H1 (cell line): ENCODE data around the gene CMIP. TPM values are rescaled to one million over a fixed set of nuclear protein-coding genes. Genes with fewer than 3 reads are reported as not detected.

Experiments
- CTCF ChIA-PET: fragments of 300-600 bp; sonication (Branson Sonifier 250); formaldehyde crosslinking; loops from one replicate; lab custom pipeline; 2021; ENCODE audit not compliant: partially characterized antibody; lab: Charles Lee
- POLR2A ChIA-PET: fragments of 300-600 bp; sonication (Branson Sonifier 250); formaldehyde crosslinking; loops from one replicate; lab custom pipeline; 2021; ENCODE audit warnings: inconsistent platforms; ENCODE audit not compliant: partially characterized antibody; lab: Charles Lee
- DNase-seq, 2 experiments: peaks; one replicate each; pipeline versions ENCODE4 v3.0.0 to v3.0.0-alpha.2; 2010 to 2022; ENCODE audit warnings: low spot score in 2 of 2, low read depth in 1 of 2, mixed read lengths in 1 of 2
- FAIRE-seq: peaks from 2 replicates; lab custom pipeline; 2011; peaks lifted over from hg19 to GRCh38; lab: Jason Lieb, UNC
- H2AFZ ChIP-seq: 2 replicates; pipeline ENCODE4 v1.8.1; 2012; ENCODE audit warnings: low read length, inconsistent platforms
- H2AK5ac ChIP-seq: 2 replicates; pipeline ENCODE4 v1.6.1; 2013; ENCODE audit warnings: low read depth, low read length
- H2BK120ac ChIP-seq: replicated peaks from 2 replicates; pipeline ENCODE3; 2013; ENCODE audit warnings: low read depth, low read length, inconsistent platforms
- H2BK12ac ChIP-seq: 2 replicates; pipeline ENCODE4 v1.6.1; 2013; ENCODE audit warnings: low read depth, low read length
- H2BK15ac ChIP-seq: 2 replicates; pipeline ENCODE4 v1.6.1; 2013; ENCODE audit warnings: low read length
- H2BK20ac ChIP-seq: 2 replicates; pipeline ENCODE4 v1.6.1; 2013; ENCODE audit warnings: low read length
- H2BK5ac ChIP-seq: 2 replicates; pipeline ENCODE4 v1.6.1; 2013; ENCODE audit warnings: low read depth, low read length
- H3K14ac ChIP-seq: 2 replicates; pipeline ENCODE4 v1.6.1; 2013; ENCODE audit warnings: inconsistent platforms; ENCODE audit not compliant: insufficient read length
- H3K18ac ChIP-seq: 2 replicates; pipeline ENCODE4 v1.6.1; 2013; ENCODE audit warnings: low read length; ENCODE audit errors: extremely low read depth
- H3K23ac ChIP-seq: 2 replicates; pipeline ENCODE4 v1.6.1; 2013; ENCODE audit warnings: inconsistent platforms; ENCODE audit not compliant: insufficient read length
- H3K23me2 ChIP-seq: 2 replicates; pipeline ENCODE4 v1.6.1; 2013; ENCODE audit warnings: low read depth, low read length
- H3K27ac ChIP-seq: 2 replicates; pipeline ENCODE4 v1.6.1; 2011; ENCODE audit warnings: low read depth, low read length, inconsistent platforms
- H3K27me3 ChIP-seq, 4 experiments: replicated peaks in 1 of 4; 1 replicate in 1 of 4; 2 replicates in 3 of 4; pipeline versions ENCODE4 v1.6.1 to v1.8.1; 2011 to 2013; ENCODE audit warnings: low read length in 3 of 4, mild to moderate bottlenecking in 3 of 4, inconsistent platforms in 2 of 4, mixed read lengths in 2 of 4, moderate library complexity in 1 of 4; ENCODE audit not compliant: control insufficient read depth in 3 of 4, insufficient read depth in 3 of 4; ENCODE audit errors: extremely low read depth in 1 of 4
- H3K36me3 ChIP-seq, 4 experiments: 2 replicates each; pipeline versions ENCODE4 v1.6.1 to v1.8.1; 2011 to 2013; ENCODE audit warnings: mild to moderate bottlenecking in 4 of 4, low read length in 3 of 4, moderate library complexity in 2 of 4, control low read depth in 1 of 4, inconsistent platforms in 1 of 4; ENCODE audit not compliant: insufficient read depth in 4 of 4, control insufficient read depth in 2 of 4
- H3K4ac ChIP-seq: replicated peaks from 2 replicates; pipeline ENCODE3; 2013; ENCODE audit warnings: low read length, low read depth, mixed read lengths, inconsistent platforms; ENCODE audit not compliant: insufficient read length
- H3K4me1 ChIP-seq, 4 experiments: replicated peaks in 1 of 4; 1 replicate in 1 of 4; 2 replicates in 3 of 4; pipeline versions ENCODE4 v1.6.1 to v1.8.1; 2011 to 2013; ENCODE audit warnings: low read length in 3 of 4, inconsistent platforms in 2 of 4, mixed read lengths in 1 of 4; ENCODE audit not compliant: insufficient read depth in 4 of 4, control insufficient read depth in 3 of 4
- H3K4me2 ChIP-seq, 2 experiments: 2 replicates each; pipeline versions ENCODE4 v1.6.1 to v1.8.1; 2011 to 2013; ENCODE audit warnings: low read depth in 2 of 2, low read length in 2 of 2, control low read depth in 1 of 2, inconsistent platforms in 1 of 2, mild to moderate bottlenecking in 1 of 2; ENCODE audit not compliant: insufficient read depth in 1 of 2
- H3K4me3 ChIP-seq, 4 experiments: fragments of 200-600, 300-600 bp in 1 of 4; sonication (generic), shearing (Covaris generic), sonication (Bioruptor Twin) in 1 of 4; 2 replicates each; pipeline versions ENCODE4 v1.5.1 to v1.8.1; 2011 to 2016; ENCODE audit warnings: low read length in 4 of 4, low read depth in 3 of 4, control low read depth in 2 of 4, inconsistent platforms in 2 of 4, mild to moderate bottlenecking in 2 of 4, mixed read lengths in 1 of 4, moderate library complexity in 1 of 4; ENCODE audit not compliant: insufficient read depth in 2 of 4; ENCODE audit errors: extremely low read depth in 1 of 4
- H3K56ac ChIP-seq: replicated peaks from 2 replicates; pipeline ENCODE3; 2013; ENCODE audit warnings: low read depth, mild to moderate bottlenecking, mixed read lengths, low read length, inconsistent platforms; ENCODE audit not compliant: insufficient read length
- H3K79me1 ChIP-seq: 2 replicates; pipeline ENCODE4 v1.6.1; 2013; ENCODE audit warnings: low read depth, low read length, control low read depth
- H3K79me2 ChIP-seq, 2 experiments: 2 replicates each; pipeline versions ENCODE4 v1.6.1 to v1.8.1; 2012 to 2013; ENCODE audit warnings: low read length in 2 of 2, mild to moderate bottlenecking in 2 of 2, inconsistent platforms in 1 of 2; ENCODE audit not compliant: insufficient read depth in 2 of 2, control insufficient read depth in 1 of 2
- H3K9ac ChIP-seq, 4 experiments: replicated peaks in 1 of 4; 1 replicate in 1 of 4; 2 replicates in 3 of 4; pipeline versions ENCODE4 v1.6.1 to v1.8.1; 2011 to 2013; ENCODE audit warnings: low read depth in 3 of 4, low read length in 3 of 4, control low read depth in 2 of 4, mild to moderate bottlenecking in 2 of 4, moderate library complexity in 2 of 4, inconsistent platforms in 1 of 4; ENCODE audit errors: extremely low read depth in 1 of 4
- H3K9me3 ChIP-seq, 2 experiments: 2 replicates each; pipeline versions ENCODE4 v1.6.1 to v1.8.1; 2012 to 2013; ENCODE audit warnings: mild to moderate bottlenecking in 2 of 2, moderate library complexity in 2 of 2, control low read depth in 1 of 2, inconsistent platforms in 1 of 2, low read depth in 1 of 2, low read length in 1 of 2, mixed read lengths in 1 of 2; ENCODE audit not compliant: insufficient read depth in 2 of 2
- H4K20me1 ChIP-seq, 2 experiments: replicated peaks in 1 of 2; 2 replicates each; pipeline versions ENCODE3 to v1.8.1; 2011 to 2013; ENCODE audit warnings: inconsistent platforms in 2 of 2, low read length in 2 of 2, mild to moderate bottlenecking in 1 of 2; ENCODE audit not compliant: insufficient read depth in 2 of 2, control insufficient read depth in 1 of 2
- H4K5ac ChIP-seq: 2 replicates; pipeline ENCODE4 v1.6.1; 2013; ENCODE audit warnings: low read length, low read depth, mixed read lengths, inconsistent platforms; ENCODE audit not compliant: insufficient read length
- H4K8ac ChIP-seq: 2 replicates; pipeline ENCODE4 v1.8.0; 2013; ENCODE audit warnings: mild to moderate bottlenecking, moderate library complexity, low read length, inconsistent platforms; ENCODE audit not compliant: insufficient read depth; ENCODE audit errors: extremely low read depth
- H4K91ac ChIP-seq: replicated peaks from 2 replicates; pipeline ENCODE3; 2013; ENCODE audit warnings: low read length, mixed read lengths, inconsistent platforms; ENCODE audit not compliant: insufficient read length
- CBX8 ChIP-seq: fragments of 300-800, 300-1000 bp; sonication (generic); IDR thresholded peaks from 2 replicates; pipeline ENCODE4 v1.7.1; 2016; ENCODE audit warnings: low read depth, low read length, borderline replicate concordance
- CTCF ChIP-seq, 3 experiments: IDR thresholded peaks; 1 replicate in 2 of 3; 2 replicates in 1 of 3; pipeline versions ENCODE4 v1.5.1 to v1.6.1; 2011; ENCODE audit warnings: low read length in 3 of 3, mild to moderate bottlenecking in 3 of 3, inconsistent platforms in 2 of 3, low read depth in 1 of 3, moderate library complexity in 1 of 3; ENCODE audit not compliant: insufficient read depth in 1 of 3; ENCODE audit errors: control extremely low read depth in 1 of 3
- EGR1 ChIP-seq: IDR thresholded peaks from 2 replicates; pipeline ENCODE4 v1.6.1; 2011; ENCODE audit warnings: low read depth, low read length, borderline replicate concordance
- SAP30 ChIP-seq: fragments of 300-600 bp; sonication (generic); IDR thresholded peaks from 2 replicates; pipeline ENCODE4 v1.7.1; 2012; ENCODE audit warnings: low read length, moderate library complexity, mild to moderate bottlenecking, inconsistent platforms; ENCODE audit not compliant: insufficient read depth, insufficient replicate concordance
- SRF ChIP-seq: IDR thresholded peaks from 2 replicates; pipeline ENCODE4 v1.6.1; 2011; ENCODE audit warnings: mild to moderate bottlenecking, low read depth, low read length, moderate library complexity
- WGBS, 2 experiments: shearing (Covaris generic) in 1 of 2; methylation state at CpG; one replicate each; pipeline versions ENCODE4 v1.1.6 to v1.1.7; 2013 to 2015; ENCODE audit warnings: low lambda C conversion rate in 2 of 2, mixed read lengths in 2 of 2, inconsistent platforms in 1 of 2, low coverage in 1 of 2, missing lambda C conversion rate in 1 of 2; ENCODE audit not compliant: insufficient replicate concordance in 2 of 2, insufficient coverage in 1 of 2, insufficient read length in 1 of 2; ENCODE audit errors: extremely low coverage in 1 of 2, missing lambda C conversion rate in 1 of 2; 5-methylcytosine and 5-hydroxymethylcytosine counted together
- polyA plus RNA-seq, 7 experiments: library from polyadenylated mRNA; depleted of rRNA in 3 of 7; stranded (reverse) in 5 of 7; unstranded in 2 of 7; fragments of >200 nt in 5 of 7; fragments of 200-250 nt in 2 of 7; gene quantifications; 1 replicate in 5 of 7; 2 replicates in 1 of 7; 4 replicates in 1 of 7; pipeline versions ENCODE4 v1.2.1 to v1.2.3, GENCODE V29; 2011 to 2013; ENCODE audit warnings: missing spikeins in 2 of 7, mixed read lengths in 2 of 7
- total RNA-seq: library from RNA; stranded (reverse); fragmentation: NEBNext Ultra II Directional; extraction: Animal tissue kit (Norgen Biotek cat#: 25700); gene quantifications from 2 replicates; pipeline ENCODE4 v1.2.1, GENCODE V29; 2021
- TF ChIP-seq, protein P1 (sequence below): IDR thresholded peaks from 2 replicates; pipeline ENCODE4 v1.6.1; 2012; ENCODE audit warnings: inconsistent platforms

Gene CMIP
- total and polyA plus RNA-seq, 2 of the 8 experiments (the other 6 are each of a cell fraction or from before 2014, with no cell fraction given): 7.9 to 53.2 TPM

DNA sequence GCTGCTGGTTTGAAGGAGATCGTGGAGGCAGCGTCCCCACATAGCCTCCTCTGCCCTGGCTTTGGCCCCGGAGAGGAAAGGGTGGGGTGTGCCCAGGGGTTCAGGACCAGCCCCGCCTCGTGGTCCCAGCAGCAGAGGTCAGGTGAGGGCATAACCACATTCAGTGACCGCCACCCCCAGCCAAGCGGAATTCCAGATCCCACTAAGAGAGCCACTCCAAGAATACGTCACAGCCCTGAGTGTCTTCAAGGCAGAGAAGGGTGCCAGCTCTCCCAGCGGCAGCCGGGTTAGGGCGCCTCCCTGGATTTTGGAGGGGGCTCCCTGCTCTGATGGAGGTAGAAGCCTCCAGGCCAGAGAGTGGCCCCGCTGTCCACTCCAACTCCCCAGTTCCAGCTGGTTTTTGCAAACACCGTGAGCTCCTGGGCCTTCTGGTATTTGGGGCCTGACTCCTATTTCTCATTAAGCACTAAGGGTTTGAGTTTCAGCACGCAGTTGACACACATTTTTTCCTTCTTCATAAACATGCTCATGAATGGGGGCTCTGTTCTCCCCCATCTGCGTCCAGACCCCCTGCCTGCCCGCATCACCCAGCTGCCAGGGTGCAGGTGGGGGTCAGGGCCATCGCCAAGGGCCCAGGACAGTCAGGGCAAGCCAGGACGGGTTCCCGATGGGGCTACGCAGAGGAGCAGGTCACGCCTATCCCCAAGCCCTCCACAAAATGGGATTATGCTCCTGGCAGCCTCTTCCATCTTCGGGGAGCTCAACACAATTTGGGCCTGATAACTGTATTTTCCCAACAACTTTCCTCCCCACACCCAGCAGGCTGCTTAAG is 236.1 kb downstream of the CMIP start:
- POLR2A ChIA-PET: interaction anchor here (0.6 kb wide), 1 partner anchor 160 kb away, joined by 4 read pairs; no protein-coding TSS in a partner anchor
- Histone ChIP-seq H2BK20ac (no peak overlapping the region), H3K27me3 (no peaks in the 10 kb centered on the region), H3K4me2 (no peak overlapping the region), H3K23ac (no peak overlapping the region), H4K91ac (no peak overlapping the region), H3K18ac (no peak overlapping the region), H3K27ac (no peak overlapping the region), H2AFZ (no peak overlapping the region), H3K9ac (no peak overlapping the region), H2BK120ac (no peak overlapping the region), H3K56ac (no peak overlapping the region), H3K9me3 (no peaks in the 10 kb centered on the region), H4K20me1 (peaks cover 0 to 15% of the 10 kb centered on the region in 2 experiments), H3K4me1 (no peaks in the 10 kb centered on the region; a peak in 1 of 7 replicates), H3K4me3 (no peak overlapping the region), H3K14ac (no peak overlapping the region), H3K36me3 (peaks cover 2 to 13% (median 10%) of the 10 kb centered on the region in 4 experiments; a peak in 4 of 8 replicates), H2AK5ac (no peak overlapping the region), H3K79me1 (peaks cover 4% of the 10 kb centered on the region; the same call in 1 of the 2 replicates), H2BK12ac (no peak overlapping the region), H3K79me2 (no peaks in the 10 kb centered on the region), H2BK15ac (no peak overlapping the region), H4K8ac (no peak overlapping the region), H4K5ac (no peak overlapping the region), H3K23me2 (no peaks in the 10 kb centered on the region; the same call in 1 of the 2 replicates), H3K4ac (no peak overlapping the region), H2BK5ac (0 out of 2 replicates have a peak overlapping the region, but pooled peaks have one; percentile 52)
- FAIRE-seq: no peak
- 95% methylated on average over 22 of the region's 22 CpGs; no CpG with 5 or more reads in 1 of the 2 experiments for WGBS, 2 experiments
- DNase-seq: no peak
- CTCF ChIA-PET: interaction anchor here (0.7 to 1.1 kb wide), 4 partner anchors 11 to 47 kb away, joined by 3 to 4 read pairs (median 3); no protein-coding TSS in a partner anchor
- TF ChIP-seq SRF: no peak
- no peak for TF ChIP-seq CTCF (IDR thresholded peaks at IDR 0.05; ENCODE audit: control extremely low read depth in 1 of 3, insufficient read depth in 1 of 3, low read depth in 1 of 3, low read length in 3 of 3)
- no peak for TF ChIP-seq SAP30
- TF ChIP-seq CBX8: no peak
- TF ChIP-seq, protein P1, sequence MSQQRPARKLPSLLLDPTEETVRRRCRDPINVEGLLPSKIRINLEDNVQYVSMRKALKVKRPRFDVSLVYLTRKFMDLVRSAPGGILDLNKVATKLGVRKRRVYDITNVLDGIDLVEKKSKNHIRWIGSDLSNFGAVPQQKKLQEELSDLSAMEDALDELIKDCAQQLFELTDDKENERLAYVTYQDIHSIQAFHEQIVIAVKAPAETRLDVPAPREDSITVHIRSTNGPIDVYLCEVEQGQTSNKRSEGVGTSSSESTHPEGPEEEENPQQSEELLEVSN: no peak
- TF ChIP-seq EGR1: no peak
